A673 (cell line): ENCODE measurements around the gene SEC23IP.

Experiments used
- CTCF ChIP-seq: fragments of 300-800, 200-600 bp; sonication (generic); conservative IDR thresholded peaks from 2 replicates; pipeline ENCODE4 v1.5.1; 2017; ENCODE audit warnings: low read depth, mild to moderate bottlenecking, antibody characterized with exemption, low read length, moderate library complexity, mixed read lengths
- EZH2 ChIP-seq: fragments of 200-600 bp; sonication (generic); IDR thresholded peaks from 2 replicates; pipeline ENCODE4 v1.6.1; 2017; ENCODE audit warnings: borderline replicate concordance, low read depth, mild to moderate bottlenecking, mixed read lengths, antibody characterized with exemption, low read length; ENCODE audit not compliant: poor library complexity, severe bottlenecking

DNA sequence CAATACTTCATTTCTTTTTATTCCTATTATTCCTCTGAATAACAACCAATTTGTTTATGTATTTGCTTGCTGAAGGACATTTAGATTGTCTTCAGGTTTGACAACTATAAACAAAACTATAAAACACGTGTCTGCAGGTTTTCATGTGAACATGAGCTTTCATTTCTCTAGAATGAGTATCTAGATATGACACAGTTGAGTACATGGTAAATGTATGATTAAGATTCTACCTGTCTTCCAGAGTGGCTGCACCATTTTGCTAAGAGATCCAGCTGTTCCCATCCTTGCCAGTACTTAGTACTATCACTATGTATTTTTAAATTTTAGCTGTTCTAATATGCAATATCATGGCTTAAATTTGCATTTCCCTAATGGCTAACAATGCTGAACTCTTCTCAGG is 30.0 kb upstream of the SEC23IP start:
- TF ChIP-seq CTCF: no peak
- no peak for TF ChIP-seq EZH2
